Measurements from ENCODE around the gene KRT79.

Gene KRT79

DNA sequence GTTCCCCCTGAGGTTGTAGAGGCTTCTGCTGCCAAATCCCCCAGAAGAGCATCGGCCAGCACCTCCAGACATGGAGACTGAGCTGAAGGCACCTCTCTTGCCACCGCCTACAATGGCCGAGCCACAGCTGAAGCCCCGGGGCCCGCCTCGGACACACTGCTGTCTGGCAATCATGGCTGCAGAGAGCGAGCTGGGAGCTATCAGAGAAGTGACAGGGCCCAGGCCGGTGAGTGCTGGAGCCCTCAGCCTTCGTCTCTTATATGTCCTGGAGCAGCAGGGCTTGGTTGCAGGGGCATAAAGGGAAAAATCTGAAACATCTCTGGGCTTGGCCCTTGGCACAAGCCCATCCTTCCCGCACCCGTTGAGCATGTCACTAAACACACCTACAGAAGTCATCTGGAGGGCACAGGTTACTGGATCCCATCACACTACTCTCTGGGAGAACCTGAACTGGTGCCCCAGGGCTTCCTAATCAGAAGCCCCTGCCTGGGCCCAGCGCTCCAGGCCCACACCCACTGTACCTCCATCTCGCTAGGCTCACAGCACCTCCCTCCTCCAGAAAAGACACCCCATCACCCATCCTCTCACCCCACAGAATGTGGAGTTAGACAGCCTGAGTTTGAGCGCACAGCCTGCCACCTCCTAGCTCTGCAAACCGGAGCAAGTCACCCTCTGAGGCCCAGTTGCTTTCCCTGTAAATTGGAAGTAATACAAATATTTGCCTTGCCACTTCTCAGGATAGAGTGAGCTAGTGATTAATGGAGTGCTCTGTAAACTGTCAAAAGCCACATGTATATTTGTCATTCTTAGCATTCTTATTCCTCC is 20.0 kb downstream of the KRT79 start, which contains the start of gene KRT4:
TSS of gene KRT4 (minus strand) at position 232 of the 825 bp plus-strand sequence. CDS start at position 174, 58 bp downstream.
- Histone ChIP-seq H3K36me3 (ENCODE audit: insufficient read depth, low read depth, low read length) (no peaks in the 10 kb centered on the region), H3K9ac (ENCODE audit: low read depth, low read length) (no peak within 1 kb of the TSS), H3K9me3 (ENCODE audit: insufficient read depth, low read depth, low read length) (no peaks in the 10 kb centered on the region), H3K27ac (ENCODE audit: low read length) (no peak within 1 kb of the TSS), H3K4me1 (ENCODE audit: insufficient read depth, low read length) (no peaks in the 10 kb centered on the region), H3K27me3 (ENCODE audit: insufficient read depth, low read length) (no peaks in the 10 kb centered on the region), H3K4me3 (ENCODE audit: low read length) (no peak within 1 kb of the TSS)

DNA sequence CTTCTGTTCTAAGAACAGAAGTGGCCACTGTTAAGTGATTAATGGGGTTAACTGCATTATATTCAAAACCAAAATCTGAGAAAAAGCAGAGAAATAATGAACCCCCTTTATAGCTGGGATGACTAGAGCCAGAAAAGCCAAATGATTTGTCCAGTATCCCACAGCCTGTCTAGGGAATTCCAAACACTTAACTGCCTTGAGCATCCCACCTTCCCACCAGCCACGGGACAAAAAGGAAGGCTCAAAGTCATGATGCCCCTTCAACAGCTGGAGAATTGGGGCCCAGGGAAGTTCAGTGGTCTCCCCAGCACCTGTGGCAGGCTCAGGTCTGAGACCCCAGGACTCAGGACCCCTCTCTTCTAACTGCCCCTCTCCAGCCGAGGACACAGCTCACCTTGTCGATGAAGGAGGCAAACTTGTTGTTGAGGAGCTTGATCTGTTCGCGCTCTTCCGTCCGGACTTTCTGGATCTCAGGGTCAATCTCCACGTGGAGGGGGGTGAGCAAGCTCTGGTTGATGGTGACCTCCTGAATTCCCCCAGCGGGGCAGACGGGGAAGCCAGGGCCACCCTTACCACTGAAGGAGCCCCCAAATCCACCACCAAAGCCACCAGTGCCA is 20.8 kb downstream of the KRT79 start:
- no peaks in the 10 kb centered on the region for H3K36me3 ChIP-seq (ENCODE audit: insufficient read depth, low read depth, low read length)
- no peak overlapping the region for H3K27ac ChIP-seq (ENCODE audit: low read length)
- H3K9ac ChIP-seq (ENCODE audit: low read depth, low read length) = no peak overlapping the region
- no peaks in the 10 kb centered on the region for H3K4me1 ChIP-seq (ENCODE audit: insufficient read depth, low read length)
- no peaks in the 10 kb centered on the region for H3K9me3 ChIP-seq (ENCODE audit: insufficient read depth, low read depth, low read length)
- H3K4me3 ChIP-seq (ENCODE audit: low read length) = no peak overlapping the region
- H3K27me3 ChIP-seq (ENCODE audit: insufficient read depth, low read length) = no peaks in the 10 kb centered on the region

DNA sequence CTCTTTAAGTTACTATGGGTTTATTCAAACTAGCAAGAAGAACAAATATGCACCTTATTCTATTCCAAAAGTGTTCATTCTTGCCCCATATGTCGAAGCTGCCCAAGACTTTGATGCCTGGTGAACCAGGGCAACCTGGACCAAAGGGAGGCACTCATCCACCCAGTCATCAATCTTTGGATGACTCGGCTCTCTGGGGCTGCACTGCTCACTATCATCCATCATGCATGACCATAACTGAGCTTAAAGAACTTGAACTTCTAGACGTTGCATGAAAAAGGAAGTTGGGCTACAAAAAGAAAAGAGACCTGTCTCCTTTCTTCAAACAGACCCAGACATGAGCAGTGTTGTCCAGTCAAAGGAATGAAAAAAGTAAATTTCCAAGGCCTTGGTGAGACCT is 21.4 kb downstream of the KRT79 start:
- H3K27me3 ChIP-seq (ENCODE audit: insufficient read depth, low read length) = no peaks in the 10 kb centered on the region
- H3K27ac ChIP-seq (ENCODE audit: low read length) = no peak overlapping the region
- H3K36me3 ChIP-seq (ENCODE audit: insufficient read depth, low read depth, low read length) = no peaks in the 10 kb centered on the region
- no peak overlapping the region for H3K9ac ChIP-seq (ENCODE audit: low read depth, low read length)
- H3K4me3 ChIP-seq (ENCODE audit: low read length) = no peak overlapping the region
- no peaks in the 10 kb centered on the region for H3K9me3 ChIP-seq (ENCODE audit: insufficient read depth, low read depth, low read length)
- H3K4me1 ChIP-seq (ENCODE audit: insufficient read depth, low read length) = no peaks in the 10 kb centered on the region

DNA sequence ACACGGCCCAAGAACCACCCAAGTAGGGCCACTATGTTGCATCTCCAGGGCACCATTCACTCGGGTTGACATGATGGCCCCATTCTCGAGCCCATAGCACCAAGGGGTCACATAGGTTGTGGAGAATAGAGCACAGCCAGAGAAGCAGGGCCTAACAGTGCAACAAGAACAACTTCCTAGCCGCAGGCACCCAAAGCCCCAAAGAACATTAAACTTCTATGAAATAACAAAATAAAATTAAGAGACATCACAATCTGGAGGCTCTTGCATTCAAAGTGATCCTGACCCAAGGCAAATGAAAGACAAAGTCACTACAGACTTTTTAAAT is 22.1 kb downstream of the KRT79 start:
- no peaks in the 10 kb centered on the region for H3K36me3 ChIP-seq (ENCODE audit: insufficient read depth, low read depth, low read length)
- H3K27me3 ChIP-seq (ENCODE audit: insufficient read depth, low read length) = no peaks in the 10 kb centered on the region; the same call in 1 of the 2 replicates
- no peak overlapping the region for H3K4me3 ChIP-seq (ENCODE audit: low read length)
- no peak overlapping the region for H3K27ac ChIP-seq (ENCODE audit: low read length)
- H3K4me1 ChIP-seq (ENCODE audit: insufficient read depth, low read length) = no peaks in the 10 kb centered on the region
- H3K9me3 ChIP-seq (ENCODE audit: insufficient read depth, low read depth, low read length) = no peaks in the 10 kb centered on the region
- H3K9ac ChIP-seq (ENCODE audit: low read depth, low read length) = no peak overlapping the region

DNA sequence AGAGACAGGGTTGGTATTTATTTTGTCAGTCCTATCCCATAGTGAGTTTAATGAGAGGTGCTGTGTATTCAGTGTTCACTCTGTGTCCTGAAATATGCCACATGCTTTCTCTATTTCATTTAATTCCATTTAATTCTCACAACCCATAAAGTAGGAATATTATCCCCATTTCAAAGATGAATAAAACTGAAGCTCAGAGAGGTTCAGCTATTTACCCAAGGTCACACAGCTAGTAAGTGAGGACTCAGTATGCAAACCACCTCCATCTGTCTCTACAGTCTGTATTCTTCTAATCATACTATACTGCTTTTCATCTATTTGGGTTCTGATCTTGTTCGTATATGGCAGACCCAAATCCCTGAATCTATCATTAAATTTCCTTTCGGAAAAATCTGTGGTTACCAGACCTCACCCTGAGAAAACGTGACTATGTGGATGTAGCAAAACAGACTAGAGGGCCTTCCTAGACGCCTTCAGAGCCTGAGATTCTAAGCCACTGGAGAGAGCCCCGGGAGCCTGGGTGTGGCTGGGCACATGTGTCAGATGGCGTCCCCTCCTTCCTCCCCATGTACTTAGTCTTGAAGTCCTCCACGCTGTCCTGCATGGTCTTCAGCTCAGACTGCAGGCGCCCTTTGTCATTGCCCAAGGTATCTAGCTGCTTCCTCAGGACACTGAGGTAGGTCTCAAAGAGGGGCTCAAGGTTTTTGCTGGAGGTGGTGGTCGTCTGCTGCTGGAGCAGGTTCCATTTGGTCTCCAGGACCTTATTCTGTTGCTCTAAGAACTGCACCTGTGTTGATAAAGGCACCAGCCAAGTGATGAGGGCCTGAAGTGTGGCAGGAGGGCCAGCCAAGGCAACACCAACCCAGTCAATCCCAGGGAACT is 22.7 kb downstream of the KRT79 start:
- Histone ChIP-seq H3K27me3 (ENCODE audit: insufficient read depth, low read length) (no peaks in the 10 kb centered on the region; the same call in 1 of the 2 replicates), H3K4me3 (ENCODE audit: low read length) (no peak overlapping the region), H3K9ac (ENCODE audit: low read depth, low read length) (no peak overlapping the region), H3K9me3 (ENCODE audit: insufficient read depth, low read depth, low read length) (no peaks in the 10 kb centered on the region), H3K27ac (ENCODE audit: low read length) (no peak overlapping the region), H3K4me1 (ENCODE audit: insufficient read depth, low read length) (no peaks in the 10 kb centered on the region), H3K36me3 (ENCODE audit: insufficient read depth, low read depth, low read length) (no peaks in the 10 kb centered on the region)

DNA sequence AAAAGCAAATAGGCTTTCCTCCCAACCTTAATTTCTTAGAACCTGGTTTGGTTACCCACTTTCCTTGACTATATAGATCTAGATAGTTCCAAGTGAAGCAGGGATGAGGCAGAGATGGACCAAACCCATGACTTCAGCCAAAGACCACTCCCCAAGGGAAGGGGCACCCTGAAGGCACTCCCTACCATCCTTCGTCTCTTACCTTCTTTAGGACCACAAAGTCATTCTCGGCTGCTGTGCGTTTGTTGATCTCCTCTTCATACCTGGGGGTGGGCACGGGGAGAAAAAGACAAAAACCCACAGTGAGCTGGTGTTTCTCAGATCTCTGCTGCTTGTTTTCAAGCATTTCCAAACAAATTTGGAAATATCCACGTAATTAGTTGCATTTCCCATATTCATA is 23.6 kb downstream of the KRT79 start:
- no peaks in the 10 kb centered on the region for H3K36me3 ChIP-seq (ENCODE audit: insufficient read depth, low read depth, low read length)
- no peak overlapping the region for H3K9ac ChIP-seq (ENCODE audit: low read depth, low read length)
- H3K4me1 ChIP-seq (ENCODE audit: insufficient read depth, low read length) = peaks cover under 1% of the 10 kb centered on the region; the same call in 1 of the 2 replicates
- no peaks in the 10 kb centered on the region; the same call in 1 of the 2 replicates for H3K27me3 ChIP-seq (ENCODE audit: insufficient read depth, low read length)
- no peak overlapping the region for H3K27ac ChIP-seq (ENCODE audit: low read length)
- H3K9me3 ChIP-seq (ENCODE audit: insufficient read depth, low read depth, low read length) = no peaks in the 10 kb centered on the region
- H3K4me3 ChIP-seq (ENCODE audit: low read length) = no peak overlapping the region

DNA sequence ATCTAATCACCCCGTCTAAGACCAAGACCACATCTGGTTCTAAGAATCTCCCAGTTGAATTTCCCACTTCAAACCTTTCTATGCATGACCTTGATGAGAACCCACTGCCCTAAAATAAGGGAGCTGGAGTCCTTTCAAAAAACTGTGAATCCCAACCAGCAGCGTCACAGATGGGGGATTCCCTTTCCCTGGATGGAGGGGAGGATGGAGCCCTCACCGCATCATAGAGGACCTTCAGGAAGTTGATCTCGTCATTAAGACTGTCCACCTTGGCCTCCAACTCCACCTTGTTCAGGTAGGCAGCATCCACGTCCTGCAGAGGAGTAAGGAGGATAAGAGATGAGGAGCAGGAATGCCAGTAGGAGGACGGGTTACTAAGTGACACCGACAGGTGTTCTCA is 24.9 kb downstream of the KRT79 start:
- H3K9me3 ChIP-seq (ENCODE audit: insufficient read depth, low read depth, low read length) = no peaks in the 10 kb centered on the region
- H3K27ac ChIP-seq (ENCODE audit: low read length) = no peak overlapping the region
- H3K36me3 ChIP-seq (ENCODE audit: insufficient read depth, low read depth, low read length) = no peaks in the 10 kb centered on the region
- peaks cover 6% of the 10 kb centered on the region; the same call in 1 of the 2 replicates for H3K4me1 ChIP-seq (ENCODE audit: insufficient read depth, low read length)
- H3K4me3 ChIP-seq (ENCODE audit: low read length) = no peak overlapping the region
- no peaks in the 10 kb centered on the region; the same call in 1 of the 2 replicates for H3K27me3 ChIP-seq (ENCODE audit: insufficient read depth, low read length)
- no peak overlapping the region for H3K9ac ChIP-seq (ENCODE audit: low read depth, low read length)

DNA sequence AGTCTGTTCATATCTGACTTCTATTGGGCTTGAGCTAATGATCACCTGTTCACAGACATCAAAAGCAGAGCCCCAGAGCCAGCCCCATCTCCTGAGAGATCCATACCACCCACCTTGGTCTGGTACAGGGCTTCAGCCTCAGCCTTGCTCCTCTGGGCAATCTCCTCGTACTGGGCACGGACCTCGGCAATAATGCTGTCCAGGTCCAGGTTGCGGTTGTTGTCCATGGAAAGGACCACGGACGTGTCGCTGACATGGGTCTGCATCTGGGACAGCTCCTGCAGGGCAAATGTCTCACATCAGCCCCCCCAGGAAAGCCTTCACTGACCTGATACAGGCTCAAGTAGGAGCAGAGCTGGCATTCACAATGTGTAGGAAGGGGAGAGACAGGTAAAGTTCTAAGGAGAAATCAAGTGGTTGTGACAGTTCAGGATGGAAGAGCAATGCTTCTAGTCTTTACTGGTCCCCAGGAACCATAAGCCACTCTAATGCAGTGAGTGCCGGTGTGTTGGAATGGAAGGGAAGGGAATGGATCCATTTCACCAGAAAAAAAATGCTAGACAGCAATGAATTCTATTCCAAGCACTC is 25.4 kb downstream of the KRT79 start:
- H3K4me1 ChIP-seq (ENCODE audit: insufficient read depth, low read length) = peaks cover 6% of the 10 kb centered on the region; the same call in 1 of the 2 replicates
- no peaks in the 10 kb centered on the region; the same call in 1 of the 2 replicates for H3K27me3 ChIP-seq (ENCODE audit: insufficient read depth, low read length)
- no peaks in the 10 kb centered on the region for H3K36me3 ChIP-seq (ENCODE audit: insufficient read depth, low read depth, low read length)
- H3K9me3 ChIP-seq (ENCODE audit: insufficient read depth, low read depth, low read length) = no peaks in the 10 kb centered on the region
- no peak overlapping the region for H3K27ac ChIP-seq (ENCODE audit: low read length)
- H3K4me3 ChIP-seq (ENCODE audit: low read length) = no peak overlapping the region
- H3K9ac ChIP-seq (ENCODE audit: low read depth, low read length) = no peak overlapping the region

DNA sequence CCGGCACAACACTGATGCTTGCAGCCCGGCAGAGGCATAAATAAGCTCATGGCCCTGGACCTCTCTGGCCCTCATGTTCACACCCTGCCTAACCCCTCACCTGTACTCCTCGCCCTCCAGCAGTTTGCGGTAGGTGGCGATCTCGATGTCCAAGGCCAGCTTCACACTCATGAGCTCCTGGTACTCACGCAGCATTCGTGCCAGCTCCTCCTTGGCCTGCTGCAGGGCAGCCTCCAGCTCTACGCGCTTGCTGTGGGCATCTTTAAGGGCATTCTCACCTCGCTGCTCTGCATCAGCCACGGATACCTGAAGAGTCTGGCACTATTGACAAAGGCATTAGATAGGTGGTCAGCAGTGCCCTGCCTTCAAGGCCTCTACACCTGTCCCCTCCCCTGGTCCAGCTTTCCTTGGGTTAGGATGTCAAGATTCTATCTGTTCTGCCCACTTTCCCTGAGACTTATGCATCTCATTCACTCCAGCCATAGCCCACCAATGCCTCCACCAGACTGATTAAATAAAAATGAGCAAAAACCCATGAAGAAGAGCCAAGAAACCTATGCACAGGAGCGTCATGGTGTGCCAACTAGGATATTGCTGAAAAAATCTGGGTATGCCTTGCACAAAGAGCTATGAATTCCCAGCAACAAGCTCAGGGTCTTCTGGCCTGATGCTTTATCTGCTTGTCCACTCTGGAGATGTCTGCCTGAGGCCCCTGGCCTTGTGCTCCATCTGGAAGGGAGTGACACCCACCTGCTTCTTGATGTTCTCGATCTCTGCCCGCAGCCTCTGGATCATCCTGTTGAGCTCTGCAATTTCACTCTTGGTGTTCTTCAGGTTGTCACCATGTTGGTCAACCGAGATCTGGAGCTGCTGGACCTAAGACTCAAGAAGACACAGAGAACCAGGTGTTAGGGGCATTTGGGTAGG is 26.3 kb downstream of the KRT79 start:
- Histone ChIP-seq H3K4me1 (ENCODE audit: insufficient read depth, low read length) (peaks cover 6% of the 10 kb centered on the region; the same call in 1 of the 2 replicates), H3K27me3 (ENCODE audit: insufficient read depth, low read length) (no peaks in the 10 kb centered on the region; the same call in 1 of the 2 replicates), H3K9me3 (ENCODE audit: insufficient read depth, low read depth, low read length) (no peaks in the 10 kb centered on the region), H3K27ac (ENCODE audit: low read length) (no peak overlapping the region), H3K36me3 (ENCODE audit: insufficient read depth, low read depth, low read length) (no peaks in the 10 kb centered on the region), H3K9ac (ENCODE audit: low read depth, low read length) (no peak overlapping the region), H3K4me3 (ENCODE audit: low read length) (no peak overlapping the region)

DNA sequence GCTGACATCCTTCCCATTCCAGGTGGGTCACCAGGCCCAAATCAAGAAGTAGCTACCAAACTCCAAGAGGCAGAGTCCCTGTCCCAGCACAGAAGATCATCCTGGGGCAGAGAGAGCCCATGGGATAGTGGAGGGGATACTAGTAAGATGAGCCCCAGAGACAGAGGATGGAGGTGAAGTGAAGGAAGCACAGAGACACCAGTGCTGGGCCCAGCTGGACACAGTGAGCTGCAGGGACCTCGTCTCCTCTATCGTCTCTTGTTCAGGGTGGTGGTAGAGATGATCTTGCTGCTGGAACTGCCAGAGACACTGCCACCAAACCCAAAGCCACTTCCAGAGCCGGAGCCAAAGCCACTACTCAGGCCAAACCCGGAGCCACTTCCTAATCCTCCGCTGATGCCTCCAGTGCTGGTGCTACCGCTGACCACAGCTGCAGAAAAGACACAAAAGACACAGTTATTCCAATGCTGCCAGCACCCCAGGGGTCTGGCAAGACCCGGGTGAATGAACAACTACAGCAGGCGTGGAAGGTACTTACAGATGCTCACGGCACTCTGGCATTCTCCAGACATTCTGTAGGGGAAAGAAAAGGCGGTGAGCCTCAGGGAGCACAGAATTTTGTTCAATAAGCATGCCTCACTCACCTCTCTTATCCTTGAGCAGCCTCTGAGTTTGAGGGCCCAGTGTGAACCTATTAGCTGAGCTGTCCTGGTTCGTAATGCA is 27.1 kb downstream of the KRT79 start:
- Histone ChIP-seq H3K9ac (ENCODE audit: low read depth, low read length) (no peak overlapping the region), H3K36me3 (ENCODE audit: insufficient read depth, low read depth, low read length) (no peaks in the 10 kb centered on the region), H3K9me3 (ENCODE audit: insufficient read depth, low read depth, low read length) (no peaks in the 10 kb centered on the region), H3K27me3 (ENCODE audit: insufficient read depth, low read length) (no peaks in the 10 kb centered on the region; the same call in 1 of the 2 replicates), H3K4me1 (ENCODE audit: insufficient read depth, low read length) (peaks cover 6% of the 10 kb centered on the region; the same call in 1 of the 2 replicates), H3K4me3 (ENCODE audit: low read length) (no peak overlapping the region), H3K27ac (ENCODE audit: low read length) (no peak overlapping the region)
